Spleen (tissue), 7 donors: ENCODE data around the gene METTL2B.

Experiments used
- CTCF ChIP-seq, 11 experiments: fragments of 200-600 bp in 7 of 11; fragments of 450-650 bp in 4 of 11; sonication (generic) in 4 of 11; IDR thresholded peaks in 8 of 11; conservative IDR thresholded peaks in 3 of 11; 1 replicate in 7 of 11; 2 replicates in 4 of 11; pipeline versions ENCODE4 v1.4.0 to v1.8.0; 2016 to 2021; ENCODE audit warnings: antibody characterized with exemption in 11 of 11, inconsistent platforms in 4 of 11, mild to moderate bottlenecking in 1 of 11
- POLR2A ChIP-seq, 3 donors: fragments of 450-650 bp; IDR thresholded peaks; one replicate each; pipeline ENCODE4 v1.5.1; 2017; ENCODE audit warnings: antibody characterized with exemption in 3 of 3, mild to moderate bottlenecking in 1 of 3
- POLR2AphosphoS5 ChIP-seq, 3 donors: sonication (generic); formaldehyde crosslinking; IDR thresholded peaks; one replicate each; pipeline ENCODE4 v1.5.1; 2017; ENCODE audit warnings: antibody characterized with exemption in 3 of 3
- donor health status: DM: no; HTN: no; CAD: no; lungs with moderate emphysema.
- donor health status: DM: no; HTN: no; CAD: no.
- donor health status: DM: no; HTN: no; CAD: no.

- TF ChIP-seq POLR2A (IDR thresholded peaks at IDR 0.05) (no peak), CTCF (IDR thresholded peaks at IDR 0.05 in 8 of 11, conservative IDR thresholded peaks at IDR 0.05 in 3 of 11) (no peak), POLR2AphosphoS5 (IDR thresholded peaks at IDR 0.05) (no peak)
These were observed 74.4 kb downstream of the METTL2B start for GRCh38 chr7:128550920-128551319.
